M059J (cell line): ENCODE measurements around the gene FILIP1L. TPM values are rescaled to one million over a fixed set of nuclear protein-coding genes. Genes with fewer than 3 reads are reported as not detected.

ENCODE experiments used
- DNase-seq: peaks from one replicate; pipeline ENCODE4 v3.0.0-alpha.2; 2012; ENCODE audit warnings: low read depth
- total RNA-seq: library from RNA; depleted of rRNA; stranded (reverse); fragments of >200 nt; shearing (Covaris generic); gene quantifications from 2 replicates; pipeline ENCODE4 v1.2.3, GENCODE V29; 2014

The FILIP1L gene
- total RNA-seq, 1 experiment from 2014 or later, result 35.1 TPM

GRCh38 chr3:100009276-100010086 lies 104.8 kb downstream of the FILIP1L start:
- no peak for DNase-seq

- no peak for DNase-seq
Observed at GRCh38 chr3:100008081-100008698, 106.1 kb downstream of the FILIP1L start.

GRCh38 chr3:100007313-100007712 lies 107.0 kb downstream of the FILIP1L start:
- no peak for DNase-seq

- DNase-seq, result peak; percentile 73
Observed at GRCh38 chr3:100006570-100007271, 107.6 kb downstream of the FILIP1L start.

- DNase-seq, result no peak
Observed at GRCh38 chr3:100005665-100006393, 108.5 kb downstream of the FILIP1L start.

GRCh38 chr3:100004931-100005330 lies 109.4 kb downstream of the FILIP1L start:
- DNase-seq, result no peak

- DNase-seq, result no peak
Observed at GRCh38 chr3:100003609-100004503, 110.4 kb downstream of the FILIP1L start.

GRCh38 chr3:100002599-100003350 lies 111.5 kb downstream of the FILIP1L start:
- peak; percentile 98 for DNase-seq

- DNase-seq, result no peak
Observed at GRCh38 chr3:100001526-100002270, 112.6 kb downstream of the FILIP1L start.

GRCh38 chr3:100001083-100001482 lies 113.2 kb downstream of the FILIP1L start:
- no peak for DNase-seq

- DNase-seq, result peak; percentile 40
Observed at GRCh38 chr3:99999536-99999935, 114.8 kb downstream of the FILIP1L start.

GRCh38 chr3:99997293-99997692 lies 117.0 kb downstream of the FILIP1L start:
- DNase-seq, result no peak

- DNase-seq, result no peak
Observed at GRCh38 chr3:99990179-99990578, 124.1 kb downstream of the FILIP1L start.

- DNase-seq, result no peak
Observed at GRCh38 chr3:99984668-99985067, 129.6 kb downstream of the FILIP1L start.

- no peak for DNase-seq
Observed at GRCh38 chr3:99984139-99984538, 130.2 kb downstream of the FILIP1L start.

GRCh38 chr3:99982650-99983049 lies 131.7 kb downstream of the FILIP1L start:
- DNase-seq, result no peak

GRCh38 chr3:99981138-99981537 lies 133.2 kb downstream of the FILIP1L start:
- no peak for DNase-seq

GRCh38 chr3:99980606-99981005 lies 133.7 kb downstream of the FILIP1L start:
- no peak for DNase-seq

- DNase-seq, result no peak
Observed at GRCh38 chr3:99978221-99978620, 136.1 kb downstream of the FILIP1L start.
